Muscle of back (tissue), 13 donors: ENCODE results near the gene LAMP1. TPM values are rescaled to one million over a fixed set of nuclear protein-coding genes. Genes with fewer than 3 reads are reported as not detected.
"Not testable (repeated sequence)": the region's sequence is repeated elsewhere in the genome, so short reads cannot be mapped to it uniquely, and the experiment has no call there.

Source experiments
- DNase-seq, 3 donors: peaks; one replicate each; pipeline versions ENCODE4 v3.0.0 to v3.0.0-alpha.2; 2013
- long read RNA-seq, 9 donors: transcript quantifications; one replicate each; lab custom pipeline, GENCODE V29; 2026
- polyA plus RNA-seq, 10 donors: library from polyadenylated mRNA; unstranded; fragments of 120-200 nt; gene quantifications; one replicate each; pipeline ENCODE4 v1.2.1, GENCODE V29; 2013; ENCODE audit not compliant: insufficient read length in 10 of 10

LAMP1 gene, protein sequence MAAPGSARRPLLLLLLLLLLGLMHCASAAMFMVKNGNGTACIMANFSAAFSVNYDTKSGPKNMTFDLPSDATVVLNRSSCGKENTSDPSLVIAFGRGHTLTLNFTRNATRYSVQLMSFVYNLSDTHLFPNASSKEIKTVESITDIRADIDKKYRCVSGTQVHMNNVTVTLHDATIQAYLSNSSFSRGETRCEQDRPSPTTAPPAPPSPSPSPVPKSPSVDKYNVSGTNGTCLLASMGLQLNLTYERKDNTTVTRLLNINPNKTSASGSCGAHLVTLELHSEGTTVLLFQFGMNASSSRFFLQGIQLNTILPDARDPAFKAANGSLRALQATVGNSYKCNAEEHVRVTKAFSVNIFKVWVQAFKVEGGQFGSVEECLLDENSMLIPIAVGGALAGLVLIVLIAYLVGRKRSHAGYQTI
- 100 to 1,000 TPM in 2 of 10 donors, 10 to 100 TPM in 8; 81.9 to 120 (median 93.2) TPM for polyA plus RNA-seq
- long read RNA-seq, donor 1, transcript LAMP1-201 (9 exons, 2,699 nt): major isoform, 22 of 144 reads
- long read RNA-seq, donor 1, partial matches to known transcripts: 116 of 144 reads
- long read RNA-seq, donor 1, other reads (novel, unspliced or antisense): 6 of 144 reads
- long read RNA-seq, donor 2, transcript LAMP1-201 (9 exons, 2,699 nt): major isoform, 21 of 21 reads
- long read RNA-seq, donor 2, partial matches to known transcripts: 0 of 21 reads
- long read RNA-seq, donor 2, other reads (novel, unspliced or antisense): 0 of 21 reads
- long read RNA-seq, donor 3: 0 reads
- long read RNA-seq, donor 4, transcript LAMP1-201 (9 exons, 2,699 nt): major isoform, 17 of 95 reads
- long read RNA-seq, donor 4, partial matches to known transcripts: 78 of 95 reads
- long read RNA-seq, donor 4, other reads (novel, unspliced or antisense): 0 of 95 reads
- long read RNA-seq, donor 5, transcript LAMP1-201 (9 exons, 2,699 nt): major isoform, 39 of 175 reads
- long read RNA-seq, donor 5, partial matches to known transcripts: 136 of 175 reads
- long read RNA-seq, donor 5, other reads (novel, unspliced or antisense): 0 of 175 reads
- long read RNA-seq, donor 6, transcript LAMP1-201 (9 exons, 2,699 nt): major isoform, 46 of 445 reads
- long read RNA-seq, donor 6, partial matches to known transcripts: 377 of 445 reads
- long read RNA-seq, donor 6, other reads (novel, unspliced or antisense): 22 of 445 reads
- long read RNA-seq, donor 7, transcript LAMP1-201 (9 exons, 2,699 nt): major isoform, 33 of 232 reads
- long read RNA-seq, donor 7, partial matches to known transcripts: 192 of 232 reads
- long read RNA-seq, donor 7, other reads (novel, unspliced or antisense): 7 of 232 reads
- long read RNA-seq, donor 8, transcript LAMP1-201 (9 exons, 2,699 nt): major isoform, 25 of 135 reads
- long read RNA-seq, donor 8, partial matches to known transcripts: 110 of 135 reads
- long read RNA-seq, donor 8, other reads (novel, unspliced or antisense): 0 of 135 reads
- long read RNA-seq, donor 9, transcript LAMP1-201 (9 exons, 2,699 nt): major isoform, 6 of 6 reads
- long read RNA-seq, donor 9, partial matches to known transcripts: 0 of 6 reads
- long read RNA-seq, donor 9, other reads (novel, unspliced or antisense): 0 of 6 reads

DNA sequence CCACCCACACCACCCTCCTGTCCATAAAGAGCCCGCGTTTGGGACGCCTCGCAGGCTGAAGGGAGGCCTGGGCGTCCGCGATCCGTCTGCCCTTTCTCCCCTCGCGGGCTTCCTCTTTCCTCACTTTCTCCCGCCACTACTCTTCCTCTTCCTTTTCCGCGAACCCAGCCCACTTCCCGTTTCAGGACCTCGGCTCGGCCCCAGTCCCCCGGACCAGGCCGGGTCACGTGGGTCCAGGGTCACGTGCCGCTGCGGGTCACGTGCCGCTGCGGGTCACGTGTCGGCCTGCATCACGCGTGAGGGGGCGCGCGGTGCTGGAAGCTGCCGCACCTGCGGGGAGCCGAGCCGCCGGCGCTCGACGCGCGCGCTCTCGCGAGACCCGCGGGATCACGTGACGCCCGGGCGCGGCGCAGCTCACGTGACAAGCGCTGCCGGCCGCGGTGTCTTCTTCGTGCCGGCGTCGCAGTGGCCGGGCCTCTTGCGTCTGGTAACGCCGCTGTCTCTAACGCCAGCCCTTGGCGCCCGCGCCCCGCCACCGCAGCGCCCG lies at the start of gene LAMP1:
TSS of gene LAMP1 (plus strand) at position 417 of the 547 bp plus-strand sequence. CDS start 196 bp downstream, outside the sequence.
- DNase-seq: peak; percentile 98 to 100 (median 99)

DNA sequence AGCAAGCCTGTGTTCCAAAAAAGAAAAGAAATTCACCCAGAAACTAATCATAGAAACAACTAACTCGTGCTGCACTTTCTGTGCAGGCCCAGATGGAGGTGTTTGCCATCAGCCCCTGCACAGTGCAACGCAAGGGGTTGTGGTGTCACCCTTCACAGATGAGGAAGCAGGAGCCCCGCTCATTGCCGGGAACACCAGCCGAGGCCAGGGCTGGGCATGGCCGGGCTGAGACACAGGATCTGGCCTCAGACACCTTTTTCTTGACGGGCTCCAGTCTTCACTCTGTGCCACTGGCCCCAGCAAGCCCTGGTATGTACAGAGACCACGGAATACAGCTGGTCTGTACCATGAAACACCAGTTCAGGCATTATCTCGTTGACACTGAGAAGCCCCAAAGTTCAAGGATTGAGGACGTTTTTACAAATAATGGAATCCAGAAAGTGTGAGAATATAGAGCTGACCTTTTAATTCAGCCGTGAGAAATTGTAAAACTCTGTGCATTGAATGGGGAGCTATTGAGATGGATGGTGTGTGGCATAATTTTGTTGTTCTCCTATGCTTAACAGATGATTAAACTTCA lies 44.4 kb upstream of the LAMP1 start:
- DNase-seq: no peak

DNA sequence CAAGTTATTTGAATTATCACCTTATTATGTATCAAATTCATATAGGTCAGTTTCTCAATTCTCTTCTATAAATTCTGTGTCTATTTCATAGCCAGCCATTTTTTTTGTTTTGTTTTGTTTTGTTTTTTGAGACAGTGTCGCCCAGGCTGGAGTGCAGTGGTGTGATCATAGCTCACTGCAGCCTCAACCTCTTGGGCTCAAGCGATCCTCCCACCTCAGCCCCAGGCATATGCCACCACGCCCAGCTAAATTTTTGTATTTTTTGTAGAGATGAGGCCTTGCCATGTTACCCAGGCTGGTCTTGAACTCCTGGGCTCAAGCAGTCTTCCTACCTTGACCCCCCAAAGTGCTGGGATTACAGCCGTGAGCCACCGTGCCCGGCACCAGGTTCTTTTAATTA lies 39.1 kb upstream of the LAMP1 start:
- DNase-seq: not testable (repeated sequence)

DNA sequence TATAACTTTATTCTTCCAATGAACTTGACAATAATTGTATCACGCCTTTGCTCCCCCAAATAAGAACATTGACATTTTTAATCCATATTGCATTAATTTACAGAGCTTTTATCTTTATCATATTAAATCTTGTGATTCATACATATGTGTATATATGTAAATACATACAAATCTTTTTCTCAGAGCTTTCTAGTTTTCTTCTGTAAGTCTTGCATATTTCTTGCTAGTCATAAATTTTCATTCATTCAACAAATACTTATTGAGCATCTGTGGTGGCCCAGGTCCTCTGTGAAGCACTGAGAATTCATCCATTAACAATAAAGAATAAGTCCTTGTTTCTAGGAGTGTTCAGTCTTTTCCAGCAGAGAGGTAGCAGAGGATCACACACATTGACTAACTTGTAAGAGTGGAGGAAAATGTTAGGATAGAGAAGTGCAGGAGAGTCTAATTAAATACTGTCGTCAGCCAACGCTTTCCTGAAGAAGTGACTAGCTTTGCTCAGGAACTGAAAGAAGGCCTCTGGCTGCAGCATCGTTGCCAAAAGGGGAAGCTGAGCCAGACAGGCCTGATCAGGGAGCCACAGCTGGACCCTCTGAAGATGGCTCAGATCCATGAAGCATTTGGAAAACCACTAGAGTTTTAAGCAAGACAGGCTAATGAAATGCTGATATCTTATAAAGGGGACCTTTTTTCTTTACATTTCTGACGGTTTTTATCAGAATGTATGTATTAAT lies 38.6 kb upstream of the LAMP1 start:
- DNase-seq: peak in 1 of 3 donors; percentile 4

DNA sequence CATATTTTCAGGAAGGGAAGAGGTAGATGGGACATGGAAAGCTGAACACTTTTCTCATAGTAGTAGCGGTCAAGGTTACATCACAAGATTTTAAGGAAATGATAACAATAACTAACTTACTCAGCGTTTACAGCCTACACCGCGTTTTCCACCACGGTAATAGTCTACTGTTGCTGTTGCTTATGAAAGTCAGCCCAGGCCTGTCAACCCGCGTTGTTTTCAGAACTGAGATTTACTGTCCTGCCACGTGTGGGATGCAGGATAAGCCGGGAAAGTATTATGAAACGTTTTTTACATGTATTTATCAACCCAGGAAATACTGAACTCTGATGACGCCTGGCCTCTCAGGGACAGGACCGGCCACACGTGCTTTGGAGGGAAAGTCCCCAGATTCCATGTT lies 36.0 kb upstream of the LAMP1 start:
- DNase-seq: no peak

DNA sequence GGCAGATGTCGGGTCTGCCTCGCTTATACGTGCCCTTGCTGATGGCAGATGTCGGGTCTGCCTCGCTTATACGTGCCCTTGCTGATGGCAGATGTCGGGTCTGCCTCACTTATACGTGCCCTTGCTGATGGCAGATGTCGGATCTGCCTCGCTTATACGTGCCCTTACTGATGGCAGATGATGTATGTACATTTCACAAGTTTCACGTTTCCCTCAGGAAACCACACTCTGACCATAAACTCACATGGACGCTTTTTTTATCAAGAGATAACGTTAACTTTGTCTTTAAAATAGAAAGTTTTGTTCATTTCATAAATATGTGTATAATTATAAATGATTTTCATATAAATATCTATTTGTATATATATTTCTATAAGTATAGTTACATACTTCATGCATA lies 34.0 kb upstream of the LAMP1 start:
- not testable (repeated sequence) for DNase-seq

DNA sequence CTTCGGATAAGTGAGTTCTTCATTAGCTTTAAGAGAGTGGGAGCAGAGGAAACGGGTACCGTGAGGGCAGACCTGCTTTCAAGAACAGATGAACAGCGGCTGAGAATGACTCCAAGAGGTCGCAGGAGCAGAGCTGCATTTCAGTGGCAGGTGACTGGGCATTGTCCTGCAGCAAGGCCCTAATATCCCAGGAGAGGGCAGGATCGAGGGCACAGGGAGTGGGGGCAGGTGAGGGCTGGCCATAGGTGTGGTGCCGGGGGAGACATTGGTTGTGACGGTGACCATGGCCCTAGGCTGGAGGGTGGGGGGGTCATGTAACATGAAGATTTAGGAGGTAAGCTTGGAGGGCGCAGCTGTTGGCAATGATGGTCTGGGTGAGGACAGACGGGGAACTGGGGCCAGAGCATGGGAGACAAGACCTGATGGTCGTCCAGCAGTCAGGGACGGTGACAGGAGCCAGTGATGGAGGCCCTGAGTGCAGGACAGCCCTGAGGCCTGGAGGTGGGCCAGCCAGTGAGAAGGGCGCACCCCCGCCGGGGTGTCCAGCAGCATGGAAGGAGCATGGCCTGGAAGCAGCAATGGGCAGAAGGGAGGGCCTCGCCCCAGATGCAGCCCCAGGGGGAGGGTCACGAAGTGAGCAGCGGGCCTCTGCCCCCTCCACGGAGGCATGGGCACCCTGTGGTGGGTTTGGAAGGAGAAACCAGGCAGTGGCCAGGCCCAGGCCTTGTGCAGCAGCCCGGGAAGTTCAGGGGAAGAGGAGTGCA lies 29.2 kb upstream of the LAMP1 start:
- DNase-seq: no peak

DNA sequence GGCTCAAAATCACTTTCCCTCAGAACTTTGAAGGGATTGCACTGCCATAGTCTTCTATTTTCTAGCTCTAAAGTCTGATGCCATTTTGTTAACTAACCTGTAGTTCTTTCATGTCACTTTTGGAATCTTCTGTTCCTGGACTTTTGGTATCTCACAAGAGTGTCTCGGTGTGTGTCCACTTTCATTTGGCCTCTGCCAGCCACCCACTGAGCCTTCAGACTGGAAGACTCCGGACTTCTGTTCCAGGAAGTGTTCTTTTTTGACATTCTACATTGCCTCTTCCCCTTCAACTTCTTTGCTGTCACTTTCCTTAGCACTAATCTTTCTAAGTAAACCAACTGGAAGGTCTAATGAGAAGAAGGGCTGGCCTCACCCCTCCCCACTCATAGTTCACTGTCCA lies 25.0 kb upstream of the LAMP1 start:
- DNase-seq: no peak

DNA sequence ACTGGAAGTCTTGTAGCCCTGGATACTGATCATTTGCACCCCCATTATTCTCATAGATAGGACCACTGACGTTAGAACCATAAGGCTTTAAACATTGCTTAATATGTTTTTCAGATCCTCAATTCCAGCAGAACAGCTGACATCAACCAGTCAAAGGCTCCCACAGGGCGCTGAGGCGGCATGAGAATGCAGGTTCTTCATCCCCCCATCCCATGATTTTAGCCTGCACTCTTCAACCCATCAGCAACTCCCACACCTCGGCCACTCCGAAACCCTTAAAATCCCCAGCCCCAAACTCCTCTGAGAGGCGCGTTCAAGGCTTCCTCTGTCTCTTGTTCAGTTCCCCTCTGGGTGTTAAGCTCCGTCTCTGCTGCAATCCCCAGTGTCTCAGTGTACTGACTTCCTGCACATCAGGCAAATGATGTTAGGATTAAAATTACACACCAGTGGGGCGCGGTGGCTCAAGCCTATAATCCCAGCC lies 24.3 kb upstream of the LAMP1 start:
- DNase-seq: no peak

DNA sequence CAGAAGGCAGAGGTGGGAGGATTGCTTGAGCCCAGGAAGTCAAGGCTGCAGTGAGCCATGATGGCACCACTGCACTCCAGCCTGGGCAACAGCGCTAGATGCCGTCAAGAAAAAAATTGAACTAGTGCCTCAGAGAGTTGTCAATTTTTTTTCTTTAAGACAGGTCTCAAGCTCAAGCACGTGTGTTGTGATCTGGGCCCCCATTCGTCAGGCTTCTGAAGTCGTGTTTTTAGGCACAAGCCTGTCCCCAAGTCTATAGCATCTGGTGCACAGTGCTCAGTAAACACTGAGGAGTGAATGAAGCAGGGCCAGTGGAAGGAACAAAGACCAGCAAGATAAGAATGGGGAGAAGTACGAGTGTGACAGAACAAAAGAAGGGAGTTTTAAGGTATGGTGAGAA lies 23.7 kb upstream of the LAMP1 start:
- DNase-seq: no peak

DNA sequence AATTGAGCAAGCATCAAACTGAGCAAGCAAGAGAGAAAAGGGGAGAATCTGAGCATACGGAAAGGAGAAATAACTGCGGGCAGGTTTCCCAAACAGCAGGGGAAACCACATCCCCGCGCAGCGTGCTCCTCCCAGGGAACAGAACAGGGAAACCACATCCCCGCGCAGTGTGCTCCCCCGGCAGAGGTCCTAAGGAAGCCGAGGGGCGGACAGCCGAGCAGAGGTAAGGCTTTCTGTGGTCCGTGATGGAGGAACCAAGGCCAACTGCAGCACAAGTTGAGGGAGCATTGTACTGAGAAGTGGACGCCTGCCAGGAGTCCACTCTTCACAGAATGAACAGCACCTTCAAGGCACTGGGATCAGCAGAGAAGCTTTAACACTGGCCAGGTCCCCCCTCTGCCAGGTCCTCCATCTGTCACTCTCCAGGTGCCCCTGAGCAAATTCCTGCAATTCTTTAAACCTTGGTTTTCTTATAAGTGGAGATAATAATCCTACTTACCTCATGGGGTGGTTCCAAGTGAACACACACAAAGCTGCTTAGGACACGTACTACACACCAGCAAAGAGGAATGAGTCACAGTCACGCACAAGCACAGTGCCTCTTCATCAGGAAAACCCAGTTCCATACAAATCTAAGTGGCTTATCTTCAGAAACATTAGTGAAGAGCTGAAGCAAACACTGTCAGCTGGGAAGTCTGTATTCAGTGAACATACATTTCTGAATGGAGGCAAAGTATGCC lies 23.0 kb upstream of the LAMP1 start:
- no peak for DNase-seq

DNA sequence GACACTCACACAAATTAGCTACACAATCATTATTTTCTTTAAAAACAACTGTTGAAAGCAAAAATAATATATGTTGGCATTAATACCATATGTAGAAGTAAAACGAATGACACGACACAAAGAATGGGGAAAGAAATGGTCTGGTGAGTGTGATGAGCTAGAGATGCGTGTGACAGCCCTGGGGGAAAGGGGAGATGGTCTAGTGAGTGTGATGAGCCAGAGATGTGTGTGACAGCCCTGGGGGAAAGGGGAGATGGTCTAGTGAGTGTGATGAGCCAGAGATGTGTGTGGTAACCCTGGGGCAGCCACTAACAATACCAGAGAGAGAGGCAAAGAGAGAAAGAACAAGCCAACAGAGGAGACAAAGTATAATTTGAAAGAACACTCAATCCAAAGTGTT lies 22.3 kb upstream of the LAMP1 start:
- no peak for DNase-seq

DNA sequence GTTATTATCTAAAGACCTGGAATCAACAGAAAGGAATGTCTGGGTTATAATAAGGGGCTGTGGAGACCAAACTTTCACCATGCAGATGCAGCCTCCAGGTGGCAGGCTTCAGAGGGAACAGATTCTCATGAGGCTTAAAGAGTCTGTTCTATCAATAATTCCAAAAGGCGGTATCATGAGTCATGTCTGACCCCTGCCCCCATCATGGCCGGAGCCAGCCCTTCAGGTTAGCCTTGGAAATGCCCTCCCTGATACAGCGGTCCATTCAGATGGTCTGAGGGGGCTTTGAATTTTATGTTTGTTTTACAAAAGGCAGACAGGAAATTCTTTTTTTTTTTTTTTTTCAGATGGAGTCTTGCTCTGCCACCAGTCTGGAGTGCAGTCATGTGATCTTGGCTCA lies 21.7 kb upstream of the LAMP1 start:
- DNase-seq: no peak

DNA sequence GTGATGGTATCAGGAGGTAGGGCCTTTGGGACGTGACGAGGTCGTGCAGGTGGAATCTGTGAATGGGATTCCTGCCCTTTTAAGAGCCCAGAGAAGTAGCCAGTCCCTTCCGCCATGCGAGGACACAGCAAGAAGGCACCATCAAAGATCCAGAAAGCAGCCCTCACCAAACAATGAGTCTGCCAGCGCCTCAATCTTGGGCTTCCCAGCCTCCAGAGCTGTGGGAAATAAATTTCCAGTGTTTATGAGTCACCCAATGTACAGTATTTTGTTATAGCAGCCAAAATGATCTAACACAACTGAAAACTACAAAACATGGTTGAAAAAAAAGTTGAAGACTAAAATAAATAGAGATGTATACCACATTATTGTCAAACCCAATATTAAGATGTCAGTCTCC lies 16.9 kb upstream of the LAMP1 start:
- DNase-seq: no peak

DNA sequence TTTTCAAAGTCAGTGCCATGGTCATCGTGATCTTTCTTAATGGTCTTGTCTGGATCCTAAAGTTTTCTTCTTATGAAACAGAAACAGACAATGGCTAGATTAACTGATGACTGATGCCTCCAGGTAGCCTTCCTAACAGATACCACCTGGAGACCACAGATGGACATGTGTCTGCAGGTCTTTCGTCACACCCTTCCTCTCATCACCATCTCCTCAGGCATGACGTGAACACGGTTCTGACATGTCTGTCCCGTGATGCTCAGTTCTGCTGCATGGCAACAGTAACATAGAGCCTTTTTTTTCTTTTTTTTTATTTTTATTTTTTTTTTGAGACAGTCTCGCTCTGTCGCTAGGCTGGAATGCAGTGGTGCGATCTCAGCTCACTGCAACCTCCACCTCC lies 13.1 kb upstream of the LAMP1 start:
- no peak for DNase-seq

DNA sequence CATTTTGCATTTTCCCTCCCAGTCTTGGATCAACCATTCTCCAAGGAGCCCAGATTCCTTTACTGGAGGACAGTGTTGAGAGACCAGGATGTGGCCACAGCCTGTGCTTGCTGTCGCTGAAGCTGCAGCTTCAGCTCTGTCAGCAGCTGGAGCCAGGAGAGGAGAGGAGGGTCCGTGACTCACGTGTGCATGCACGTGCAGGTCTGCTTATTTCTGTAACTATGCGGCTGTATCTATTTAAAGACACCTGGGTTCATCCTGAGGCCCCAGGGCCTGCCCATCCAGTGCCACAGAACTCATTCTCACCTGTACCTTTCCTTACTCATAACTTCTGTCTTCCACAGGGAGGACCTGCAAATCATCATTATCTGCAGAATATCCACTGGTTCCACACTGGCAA lies 8.2 kb upstream of the LAMP1 start:
- no peak for DNase-seq

DNA sequence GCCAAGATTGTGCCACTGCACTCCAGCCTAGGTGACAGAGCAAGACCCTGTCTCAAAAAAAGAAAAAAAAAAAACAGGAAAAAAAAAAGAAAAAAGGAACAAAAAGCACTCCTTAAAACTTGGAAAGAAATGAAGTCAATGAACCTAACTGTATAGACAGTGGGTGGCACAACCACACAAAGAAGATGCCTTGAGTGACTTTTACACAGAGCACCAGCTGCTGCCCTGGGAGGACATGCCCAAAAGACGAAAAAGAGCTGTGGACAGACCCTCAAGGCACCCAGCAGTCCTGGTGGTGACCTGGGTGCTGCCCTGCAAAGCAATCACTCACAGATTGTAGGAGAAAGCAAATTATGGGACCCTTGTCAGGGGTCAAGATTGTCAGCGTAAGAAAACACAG lies 5.9 kb upstream of the LAMP1 start:
- no peak for DNase-seq
